Fibroblast of skin of abdomen (primary cell): Measurements from ENCODE around the gene SIX4. TPM values are rescaled to one million over a fixed set of nuclear protein-coding genes. Genes with fewer than 3 reads are reported as not detected.
A peak's percentile ranks its signal among the peaks of the same experiment; 100 is the strongest.
"Not testable (repeated sequence)": the region's sequence is repeated elsewhere in the genome, so short reads cannot be mapped to it uniquely, and the experiment has no call there.

Source experiments
- DNase-seq: peaks from one replicate; pipeline ENCODE4 v3.0.0-alpha.2; 2013
- polyA plus RNA-seq, 2 experiments: library from polyadenylated mRNA; unstranded; fragments of 120-200 nt; gene quantifications; one replicate each; pipeline ENCODE4 v1.2.1, GENCODE V29; 2013; ENCODE audit not compliant: insufficient read length in 2 of 2

The SIX4 gene
- 13.7 TPM for polyA plus RNA-seq (2013, experiment 1 of 2; ENCODE audit: insufficient read length)
- 13.0 TPM for polyA plus RNA-seq (2013, experiment 2 of 2; ENCODE audit: insufficient read length)

GRCh38 chr14:60723907-60724618 lies at the start of gene SIX4:
SIX4 (minus strand) TSS chr14:60724351; CDS start chr14:60724074, 277 bp downstream.
- peak; percentile 87 for DNase-seq

- no peak for DNase-seq
These were observed 49.4 kb upstream of the SIX4 start for GRCh38 chr14:60773558-60773957.

GRCh38 chr14:60771117-60771516 lies 47.0 kb upstream of the SIX4 start:
- no peak for DNase-seq

DNA sequence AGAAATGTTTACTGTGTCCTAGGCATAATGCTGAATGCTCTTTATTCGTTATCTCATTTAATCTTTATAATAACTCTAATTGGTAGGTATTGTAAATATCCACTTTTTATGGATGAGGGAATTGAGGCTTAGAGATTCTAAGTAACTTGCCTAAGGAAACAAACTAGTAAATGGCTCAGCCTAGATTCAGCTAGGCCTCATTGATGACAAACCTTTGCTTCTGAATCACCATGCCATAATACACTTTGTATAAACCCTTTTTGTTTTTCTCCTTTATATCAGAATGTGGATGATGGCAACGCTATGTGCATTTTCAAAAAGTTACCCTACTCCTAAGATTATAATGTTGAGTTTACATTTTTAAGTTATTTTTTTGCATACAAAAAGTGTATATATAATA lies 44.5 kb upstream of the SIX4 start:
- no peak for DNase-seq

- no peak for DNase-seq
These were observed 36.7 kb upstream of the SIX4 start for GRCh38 chr14:60760644-60761364.

GRCh38 chr14:60760209-60760608 lies 36.1 kb upstream of the SIX4 start:
- no peak for DNase-seq

- no peak for DNase-seq
These were observed 34.7 kb upstream of the SIX4 start for GRCh38 chr14:60758885-60759284.

DNA sequence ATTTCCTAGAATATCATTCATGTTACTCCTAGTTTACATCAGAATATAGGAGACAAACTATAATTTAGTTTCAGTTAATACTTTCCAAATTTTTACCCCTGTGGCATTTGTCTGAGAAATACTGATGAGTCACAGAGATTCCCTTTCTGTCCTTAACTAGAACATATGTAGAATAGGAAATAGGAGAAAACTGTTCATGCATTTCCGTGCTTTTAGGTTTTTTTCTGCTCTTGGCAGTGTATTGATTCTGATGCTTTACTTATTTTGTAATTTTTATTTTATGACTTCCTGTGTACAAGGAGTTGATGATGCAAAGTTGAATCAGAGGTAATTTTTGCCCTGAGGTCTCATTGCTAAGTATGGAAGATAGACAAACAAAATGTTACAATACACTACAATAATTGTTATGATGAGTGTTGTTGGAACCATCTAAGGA lies 33.4 kb upstream of the SIX4 start:
- peak; percentile 82 for DNase-seq

- peak; percentile 27 for DNase-seq
These were observed 32.7 kb upstream of the SIX4 start for GRCh38 chr14:60756847-60757246.

GRCh38 chr14:60753264-60754119 lies 29.3 kb upstream of the SIX4 start:
- DNase-seq: peak; percentile 84

- no peak for DNase-seq
These were observed 20.4 kb upstream of the SIX4 start for GRCh38 chr14:60744566-60744965.

- no peak for DNase-seq
These were observed 14.8 kb upstream of the SIX4 start for GRCh38 chr14:60738843-60739508.

- peak; percentile 73 for DNase-seq
These were observed 12.3 kb upstream of the SIX4 start for GRCh38 chr14:60736494-60736893.

DNA sequence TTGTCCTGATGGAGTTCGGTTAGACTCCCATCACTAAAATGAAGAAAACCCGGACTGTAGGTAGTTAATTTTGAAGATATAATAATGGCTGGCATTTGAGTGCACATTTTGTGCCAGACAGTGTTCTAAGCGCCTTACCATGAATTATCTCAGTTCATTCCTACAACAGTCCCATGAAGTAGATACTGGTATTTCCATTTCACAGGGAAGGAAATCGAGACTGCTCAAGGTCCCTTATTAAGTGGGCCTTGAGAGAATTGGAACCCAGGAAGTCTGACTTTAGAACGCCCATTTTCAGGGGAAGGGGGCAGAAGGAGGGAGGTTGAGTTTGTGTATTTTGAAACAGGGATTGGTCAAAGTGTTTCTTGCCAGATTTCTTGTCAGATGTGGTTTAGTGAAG lies 11.3 kb upstream of the SIX4 start:
- DNase-seq: no peak

DNA sequence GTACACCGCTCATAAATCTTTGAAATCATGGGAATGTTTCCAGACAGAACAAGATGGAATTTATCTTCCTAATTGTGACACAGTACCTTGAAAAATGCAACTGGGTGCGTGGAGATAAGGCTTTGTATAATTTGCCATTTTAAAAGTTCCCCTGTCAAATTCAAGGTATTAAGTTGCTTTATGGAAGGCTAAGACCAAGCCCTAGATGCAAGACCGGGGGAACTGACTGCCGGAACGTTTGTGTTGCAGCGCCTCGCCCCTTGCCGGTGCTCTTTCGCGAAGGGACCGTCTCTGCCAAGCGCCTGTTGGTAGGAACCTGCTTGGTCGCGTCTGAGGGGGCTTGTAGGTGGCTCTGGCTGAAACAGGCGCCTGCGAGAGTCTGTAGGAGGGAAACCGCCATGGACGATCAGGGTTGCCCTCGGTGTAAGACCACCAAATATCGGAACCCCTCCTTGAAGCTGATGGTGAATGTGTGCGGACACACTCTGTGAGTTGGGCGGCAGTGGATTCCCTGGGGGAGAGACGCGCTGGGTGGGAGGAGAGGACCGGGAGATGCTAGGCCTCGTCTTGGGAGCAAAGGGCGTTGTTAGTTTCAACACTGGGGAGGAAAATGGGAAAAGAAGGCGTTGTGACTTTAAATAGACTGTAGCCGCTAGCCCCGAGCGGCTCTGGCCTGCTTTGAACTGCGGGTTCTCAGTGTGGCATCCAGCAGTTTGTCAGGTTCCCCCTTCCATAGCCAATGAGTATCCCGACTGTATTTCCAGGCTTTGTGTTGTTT lies 10.5 kb upstream of the SIX4 start, which contains the start of gene MNAT1:
MNAT1 (plus strand) TSS at position 297 of the 778 bp plus-strand sequence; CDS start at position 399, 102 bp downstream.
- DNase-seq: peak; percentile 83

DNA sequence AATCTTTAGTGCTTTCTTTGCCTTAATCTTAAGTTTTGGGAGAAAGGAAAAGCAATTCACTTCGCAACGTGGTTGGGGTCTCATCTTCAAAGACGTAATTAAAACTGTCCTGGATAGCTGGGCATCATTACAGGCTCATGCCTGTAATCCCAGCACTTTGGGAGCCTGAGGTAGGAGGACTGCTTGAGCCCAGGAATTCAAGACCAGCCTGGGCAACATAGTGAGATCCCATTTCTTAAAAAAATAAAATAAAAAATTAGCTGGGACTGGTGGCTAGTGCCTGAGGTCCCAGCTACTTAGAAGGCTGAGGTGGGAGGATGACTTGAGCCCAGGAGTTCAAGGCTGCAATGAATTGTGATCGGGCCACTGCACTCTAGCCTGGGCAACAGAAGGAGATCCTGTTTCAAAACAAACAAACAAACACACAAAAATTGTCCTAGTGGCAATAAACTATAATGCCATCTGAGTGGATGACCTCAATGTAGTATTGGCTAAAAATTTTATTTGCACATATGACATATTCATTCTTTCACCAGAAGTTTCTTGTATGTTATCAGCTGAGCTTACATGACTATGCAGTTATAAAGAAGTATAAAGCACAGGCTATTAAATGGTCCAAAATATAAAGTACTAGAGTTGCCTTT lies 8.8 kb upstream of the SIX4 start:
- no peak for DNase-seq

DNA sequence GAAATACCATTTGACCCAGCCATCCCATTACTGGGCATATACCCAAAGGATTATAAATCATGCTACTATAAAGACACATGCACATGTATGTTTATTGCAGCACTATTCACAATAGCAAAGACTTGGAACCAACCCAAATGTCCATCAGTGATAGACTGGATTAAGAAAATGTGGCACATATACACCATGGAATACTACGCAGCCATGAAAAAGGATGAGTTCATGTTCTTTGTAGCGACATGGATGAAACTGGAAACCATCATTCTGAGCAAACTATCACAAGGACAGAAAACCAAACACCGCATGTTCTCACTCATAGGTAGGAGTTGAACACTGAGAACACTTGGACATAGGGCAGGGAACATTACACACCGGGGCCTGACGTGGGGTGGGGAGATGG lies 7.1 kb upstream of the SIX4 start:
- not testable (repeated sequence) for DNase-seq

DNA sequence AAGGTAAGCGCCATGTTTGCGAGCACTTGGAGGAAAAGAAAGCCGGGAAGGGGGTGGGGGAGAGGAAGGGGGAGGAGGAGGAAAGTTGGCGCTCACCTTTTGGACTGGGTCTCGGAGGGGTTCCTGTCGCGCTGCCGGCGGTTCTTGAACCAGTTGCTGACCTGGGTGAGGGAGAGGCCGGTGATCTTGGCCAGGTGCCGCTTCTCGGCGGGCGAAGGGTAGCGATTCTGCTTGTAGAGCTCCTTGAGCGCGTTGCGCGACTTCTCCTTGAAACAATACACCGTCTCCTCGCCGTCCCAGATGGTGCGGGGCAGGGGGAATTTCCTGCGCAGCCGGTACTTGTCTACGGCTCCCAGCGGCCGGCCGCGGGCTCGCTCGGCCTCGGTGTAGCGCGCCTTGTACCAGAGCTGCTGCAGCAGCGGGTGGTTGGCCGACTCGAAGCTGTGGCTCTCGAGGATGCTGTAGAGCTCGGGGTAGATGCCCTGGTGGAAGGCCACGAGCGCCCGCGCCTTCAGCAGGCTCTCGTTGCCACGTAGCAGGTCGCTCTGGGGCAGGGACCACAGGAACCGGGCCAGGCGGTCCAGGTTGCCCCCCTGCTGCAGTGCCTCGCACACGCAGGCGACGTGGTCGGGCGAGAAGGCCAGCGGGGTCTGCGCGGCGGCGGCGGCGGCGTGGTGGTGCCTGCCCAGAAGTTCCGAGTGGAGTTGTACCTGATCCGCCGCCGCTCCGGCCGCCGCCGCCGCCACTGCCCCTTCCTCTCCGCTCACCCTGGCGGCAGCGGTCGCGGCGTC lies 840 bp downstream of the SIX4 start:
- DNase-seq: peak; percentile 63

- DNase-seq: peak; percentile 66
These were observed 1.6 kb downstream of the SIX4 start for GRCh38 chr14:60722357-60723115.

DNA sequence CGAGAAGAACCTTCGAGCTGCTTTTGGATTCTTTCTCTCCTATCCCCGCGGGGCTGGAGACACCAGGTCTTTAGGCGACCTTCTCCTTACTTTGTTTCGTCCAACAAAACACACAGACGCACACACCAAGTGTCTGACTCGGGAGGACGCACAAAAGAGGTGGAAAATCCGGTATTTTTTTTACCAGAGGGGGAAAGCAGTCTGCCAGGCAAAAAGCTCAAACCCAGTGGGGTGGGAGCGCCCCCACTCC lies 2.1 kb downstream of the SIX4 start:
- DNase-seq: no peak
